Measurements from ENCODE around the gene TM4SF20. TPM values are rescaled to one million over a fixed set of nuclear protein-coding genes. Genes with fewer than 3 reads are reported as not detected.

Gene TM4SF20
- total RNA-seq, 1 donor from 2014 or later, result not detected

DNA sequence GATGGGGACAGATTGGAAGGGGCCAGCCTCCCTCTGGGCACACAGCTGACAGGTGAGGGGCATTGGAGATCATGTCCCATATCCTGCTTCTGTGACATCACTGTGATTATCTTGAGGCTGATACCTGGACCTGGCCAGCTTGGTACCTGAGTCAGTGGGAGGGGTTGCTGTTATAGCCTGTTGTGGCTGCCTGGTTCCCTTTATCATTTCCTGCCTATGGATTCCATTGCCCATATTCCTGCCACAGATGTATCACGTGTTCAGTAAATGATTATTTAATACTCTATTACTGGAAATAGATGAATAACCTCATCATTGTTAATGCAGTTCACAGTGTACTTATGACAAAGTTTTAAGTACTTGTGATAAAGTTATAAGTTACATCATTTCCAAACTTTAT is 16.4 kb upstream of the TM4SF20 start:
- no peaks in the 10 kb centered on the region for H3K36me3 ChIP-seq (ENCODE audit: control insufficient read depth, insufficient read depth, low read length)
- H3K27me3 ChIP-seq (ENCODE audit: control insufficient read depth, insufficient read depth, low read length), result no peaks in the 10 kb centered on the region
- TF ChIP-seq, protein P1, sequence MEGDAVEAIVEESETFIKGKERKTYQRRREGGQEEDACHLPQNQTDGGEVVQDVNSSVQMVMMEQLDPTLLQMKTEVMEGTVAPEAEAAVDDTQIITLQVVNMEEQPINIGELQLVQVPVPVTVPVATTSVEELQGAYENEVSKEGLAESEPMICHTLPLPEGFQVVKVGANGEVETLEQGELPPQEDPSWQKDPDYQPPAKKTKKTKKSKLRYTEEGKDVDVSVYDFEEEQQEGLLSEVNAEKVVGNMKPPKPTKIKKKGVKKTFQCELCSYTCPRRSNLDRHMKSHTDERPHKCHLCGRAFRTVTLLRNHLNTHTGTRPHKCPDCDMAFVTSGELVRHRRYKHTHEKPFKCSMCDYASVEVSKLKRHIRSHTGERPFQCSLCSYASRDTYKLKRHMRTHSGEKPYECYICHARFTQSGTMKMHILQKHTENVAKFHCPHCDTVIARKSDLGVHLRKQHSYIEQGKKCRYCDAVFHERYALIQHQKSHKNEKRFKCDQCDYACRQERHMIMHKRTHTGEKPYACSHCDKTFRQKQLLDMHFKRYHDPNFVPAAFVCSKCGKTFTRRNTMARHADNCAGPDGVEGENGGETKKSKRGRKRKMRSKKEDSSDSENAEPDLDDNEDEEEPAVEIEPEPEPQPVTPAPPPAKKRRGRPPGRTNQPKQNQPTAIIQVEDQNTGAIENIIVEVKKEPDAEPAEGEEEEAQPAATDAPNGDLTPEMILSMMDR (IDR thresholded peaks at IDR 0.05; ENCODE audit: insufficient read depth, low read length, poor library complexity, severe bottlenecking), result no peak
- DNase-seq (ENCODE audit: low read depth), result no peak
- H3K4me3 ChIP-seq (ENCODE audit: low read depth, low read length), result no peak overlapping the region

- H3K27me3 ChIP-seq (ENCODE audit: control insufficient read depth, insufficient read depth, low read length), result no peaks in the 10 kb centered on the region
- TF ChIP-seq, protein P1 (IDR thresholded peaks at IDR 0.05; ENCODE audit: insufficient read depth, low read length, poor library complexity, severe bottlenecking), result no peak
- no peak overlapping the region for H3K4me3 ChIP-seq (ENCODE audit: low read depth, low read length)
These were observed 15.3 kb upstream of the TM4SF20 start for GRCh38 chr2:227394401-227394800.

DNA sequence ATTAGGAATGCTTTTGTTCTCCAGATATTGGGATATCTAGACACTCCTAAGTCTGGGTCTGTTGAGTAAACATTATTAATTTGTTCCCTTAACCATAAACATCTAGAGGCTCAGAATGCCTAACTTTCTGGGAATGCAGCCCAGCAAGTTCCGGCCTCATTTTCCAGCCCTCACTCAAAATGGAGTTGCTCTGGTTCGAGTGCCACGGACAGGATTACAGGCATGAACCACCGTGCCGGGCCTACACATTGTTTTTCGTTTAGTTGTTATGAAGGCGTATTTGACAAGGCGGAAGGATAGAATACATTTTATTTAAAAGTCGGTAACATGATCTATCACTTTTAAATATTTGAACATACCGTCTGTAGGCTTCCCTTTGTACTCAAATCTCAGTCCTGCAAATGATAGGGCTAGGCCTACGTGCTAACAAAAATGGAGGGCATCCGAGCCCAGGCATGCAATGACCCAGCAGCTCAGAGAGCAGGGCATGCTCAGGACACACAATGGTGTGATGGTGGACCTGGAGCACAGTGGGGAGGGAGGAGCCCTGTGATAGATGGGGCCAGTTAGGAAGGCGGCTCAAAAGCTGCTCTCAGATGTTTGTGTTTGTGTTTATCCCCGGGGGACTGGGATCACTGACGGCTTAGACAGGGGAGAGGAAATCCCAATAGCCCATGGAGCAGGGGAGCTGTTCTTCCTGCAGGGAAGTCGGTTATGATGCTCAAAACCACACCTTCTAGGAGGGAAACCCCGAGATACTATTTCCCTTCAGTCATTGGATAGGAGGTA is 11.6 kb upstream of the TM4SF20 start:
- DNase-seq (ENCODE audit: low read depth), result no peak
- H3K4me3 ChIP-seq (ENCODE audit: low read depth, low read length), result no peak overlapping the region
- no peaks in the 10 kb centered on the region for H3K36me3 ChIP-seq (ENCODE audit: control insufficient read depth, insufficient read depth, low read length)
- TF ChIP-seq, protein P1 (IDR thresholded peaks at IDR 0.05; ENCODE audit: insufficient read depth, low read length, poor library complexity, severe bottlenecking), result no peak
- H3K27me3 ChIP-seq (ENCODE audit: control insufficient read depth, insufficient read depth, low read length), result no peaks in the 10 kb centered on the region

More at GRCh38 chr2:227394401-227394800, 15.3 kb upstream of the TM4SF20 start:
- no peaks in the 10 kb centered on the region for H3K36me3 ChIP-seq (ENCODE audit: control insufficient read depth, insufficient read depth, low read length)
- no peak for DNase-seq (ENCODE audit: low read depth)

DNA sequence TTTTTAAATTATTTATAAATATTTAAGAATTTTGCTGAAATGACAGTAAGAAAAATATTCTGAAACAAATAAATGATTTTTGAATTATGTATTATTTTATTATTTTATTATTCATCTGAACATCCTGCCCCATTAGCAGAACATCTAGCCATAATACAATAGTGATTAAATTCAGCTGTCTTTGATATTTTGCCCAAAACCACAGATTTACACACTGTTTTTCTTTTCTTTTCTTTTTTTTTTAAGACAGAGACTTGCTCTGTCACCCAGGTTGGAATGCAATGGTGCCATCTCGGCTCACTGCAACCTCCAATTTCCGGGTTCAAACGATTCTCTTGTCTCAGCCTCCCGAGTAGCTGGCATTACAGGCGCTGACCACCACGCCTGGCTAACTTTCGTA is 10.6 kb upstream of the TM4SF20 start:
- H3K36me3 ChIP-seq (ENCODE audit: control insufficient read depth, insufficient read depth, low read length), result no peaks in the 10 kb centered on the region
- H3K27me3 ChIP-seq (ENCODE audit: control insufficient read depth, insufficient read depth, low read length), result no peaks in the 10 kb centered on the region
- TF ChIP-seq, protein P1 (IDR thresholded peaks at IDR 0.05; ENCODE audit: insufficient read depth, low read length, poor library complexity, severe bottlenecking), result no peak
- H3K4me3 ChIP-seq (ENCODE audit: low read depth, low read length), result no peak overlapping the region
- DNase-seq (ENCODE audit: low read depth), result no peak

DNA sequence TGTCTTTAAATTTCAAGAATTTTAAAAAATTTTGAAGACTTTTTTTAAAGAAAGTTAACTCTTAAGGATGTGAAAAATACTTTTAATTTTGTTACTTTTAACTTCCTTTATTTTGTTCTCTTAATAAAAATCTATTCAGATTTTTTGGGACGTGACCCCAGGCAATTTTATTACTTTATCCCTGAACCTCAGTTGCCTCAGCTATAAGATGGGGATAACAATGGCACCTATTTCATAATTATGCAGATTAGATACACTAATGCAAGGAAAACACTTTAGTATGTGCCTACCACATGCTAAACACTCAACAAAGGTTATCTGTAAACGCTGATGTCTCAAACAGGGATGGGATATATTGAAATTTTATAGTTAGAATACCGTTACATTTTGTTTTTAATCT is 10.1 kb upstream of the TM4SF20 start:
- Histone ChIP-seq H3K36me3 (ENCODE audit: control insufficient read depth, insufficient read depth, low read length) (no peaks in the 10 kb centered on the region), H3K27me3 (ENCODE audit: control insufficient read depth, insufficient read depth, low read length) (no peaks in the 10 kb centered on the region), H3K4me3 (ENCODE audit: low read depth, low read length) (no peak overlapping the region)
- TF ChIP-seq, protein P1 (IDR thresholded peaks at IDR 0.05; ENCODE audit: insufficient read depth, low read length, poor library complexity, severe bottlenecking), result no peak
- no peak for DNase-seq (ENCODE audit: low read depth)
